Kidney capillary endothelial cell (primary cell): ENCODE measurements around the gene ZGPAT.

ENCODE experiments used
- DNase-seq: peaks from one replicate; pipeline ENCODE4 v3.0.0-alpha.2; 2018; ENCODE audit warnings: low spot score

ZGPAT gene

DNA sequence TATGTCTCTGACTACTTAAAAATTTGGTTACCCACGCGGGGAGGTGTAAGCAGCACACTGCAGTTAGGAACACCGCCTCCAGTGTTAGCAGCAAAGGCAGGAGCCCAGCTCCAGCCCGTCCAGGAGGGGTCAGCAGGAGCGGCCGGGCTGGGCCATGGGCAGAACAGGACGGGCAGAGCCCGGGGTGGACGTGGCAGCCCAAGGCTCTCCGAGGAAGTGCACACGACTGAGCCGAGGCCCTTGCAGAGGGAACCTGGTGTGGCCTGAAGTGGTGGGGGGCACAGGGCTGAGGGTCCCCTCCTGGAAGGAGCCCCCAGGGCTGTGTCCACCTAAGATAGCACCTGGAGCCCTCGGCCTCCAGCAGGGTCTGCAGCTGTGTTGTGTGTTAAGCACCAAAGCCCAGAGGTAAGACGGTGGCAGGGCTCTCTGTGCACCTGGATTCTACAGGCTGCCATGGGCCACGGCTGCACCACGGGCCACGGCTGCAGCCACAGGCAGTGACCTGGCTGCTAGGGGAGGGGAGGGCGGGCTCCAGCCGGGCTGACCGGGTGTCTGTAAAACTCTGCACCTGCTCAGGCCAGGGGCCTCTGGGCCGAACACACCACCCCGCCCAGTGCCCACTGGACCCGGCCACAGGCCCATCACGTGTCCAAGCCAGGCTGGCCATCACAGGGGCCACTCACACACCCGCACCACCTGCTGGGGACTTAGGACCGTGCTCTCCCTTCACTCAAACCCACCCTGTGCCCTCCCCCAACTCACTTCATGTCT is 38.3 kb downstream of the ZGPAT start:
- DNase-seq = no peak

DNA sequence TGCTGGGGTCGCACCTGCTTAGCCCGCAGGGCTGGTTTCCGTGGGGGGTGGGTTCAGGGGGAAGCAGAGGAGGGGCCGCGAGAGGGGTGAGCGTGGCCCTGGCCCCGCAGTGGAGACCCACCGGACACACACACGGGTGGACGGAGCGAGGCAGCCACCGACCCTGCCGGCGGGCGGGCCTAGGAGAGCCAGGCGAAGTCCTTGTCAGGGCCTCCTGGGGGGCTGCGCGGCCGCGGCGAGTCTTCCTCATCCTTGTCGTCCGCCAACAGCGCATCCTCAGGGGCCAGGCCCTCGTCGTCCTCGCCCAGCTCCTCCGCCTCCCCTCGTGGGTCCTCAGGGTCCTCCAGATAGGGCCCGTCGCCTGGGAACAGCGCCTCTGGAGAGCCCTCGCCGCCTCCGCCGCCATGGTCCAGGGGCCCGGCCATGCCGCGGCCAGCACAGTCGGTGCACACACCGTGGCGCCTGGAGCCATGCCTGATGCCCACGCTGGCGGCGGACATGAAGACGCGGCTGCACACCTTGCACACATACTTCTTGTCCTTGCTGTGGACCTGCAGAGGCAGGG is 39.0 kb downstream of the ZGPAT start:
- DNase-seq = no peak

DNA sequence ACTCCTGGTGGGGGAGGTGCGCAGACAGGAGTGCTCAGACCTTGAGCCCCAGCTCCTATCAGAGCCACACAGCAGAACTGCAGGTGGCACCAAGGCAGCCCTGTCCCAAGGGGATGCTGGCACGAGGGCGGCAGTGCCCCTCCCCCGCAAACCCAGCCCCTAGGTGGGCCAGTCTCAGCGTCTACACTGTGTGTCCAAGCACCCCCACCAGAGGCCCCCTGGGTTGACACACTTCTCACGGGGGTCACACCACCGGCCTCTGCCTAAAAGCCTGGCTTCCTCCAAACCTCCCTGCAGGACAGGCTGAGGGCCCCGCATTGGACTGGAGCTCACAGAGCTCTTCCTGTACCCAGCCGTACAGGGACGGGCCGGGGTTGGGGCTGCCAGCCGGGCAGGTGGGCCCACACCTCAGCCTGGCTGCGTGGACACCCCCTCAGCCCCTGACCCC is 39.8 kb downstream of the ZGPAT start:
- DNase-seq = no peak

DNA sequence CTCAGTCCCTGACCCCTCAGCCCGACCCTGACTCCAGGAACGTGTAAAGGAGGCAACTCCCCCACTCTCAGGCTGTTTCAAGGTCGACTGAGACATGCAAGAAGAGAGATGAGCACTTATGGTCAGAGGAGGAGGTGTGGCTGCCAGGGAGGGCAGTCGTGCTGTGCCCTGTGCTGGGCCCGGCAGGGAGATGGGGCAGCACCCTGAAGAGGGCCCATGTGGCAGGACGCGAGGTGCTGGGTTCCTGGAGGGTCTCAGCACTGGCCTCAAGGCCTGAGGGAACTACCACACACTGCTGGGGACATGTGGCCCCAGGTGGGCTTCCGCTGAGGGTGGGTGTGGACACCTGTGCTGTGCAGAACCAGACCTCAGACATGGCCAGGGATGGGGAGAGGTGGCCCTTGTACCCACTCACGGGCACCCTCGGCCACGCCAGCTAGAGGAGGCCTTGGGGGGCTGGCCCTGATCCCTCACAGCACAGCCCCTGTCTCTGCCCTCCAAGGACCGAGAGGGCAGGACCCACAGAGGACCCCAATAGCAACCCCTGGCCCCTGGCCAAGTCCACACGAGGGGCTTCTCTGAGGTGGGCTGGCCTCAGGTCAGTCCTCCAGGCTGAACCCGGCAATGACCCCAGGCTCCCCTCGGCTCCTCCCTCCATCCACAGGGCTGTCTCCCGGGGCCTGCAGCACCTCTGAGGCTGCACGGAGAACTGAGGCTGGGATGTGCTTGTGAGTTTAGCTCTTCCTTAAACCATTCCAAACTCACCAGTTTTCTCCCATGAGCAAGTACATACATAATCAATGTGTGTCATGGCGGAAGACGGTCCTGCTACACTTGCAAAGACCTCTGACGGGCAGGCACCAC is 40.5 kb downstream of the ZGPAT start:
- no peak for DNase-seq

DNA sequence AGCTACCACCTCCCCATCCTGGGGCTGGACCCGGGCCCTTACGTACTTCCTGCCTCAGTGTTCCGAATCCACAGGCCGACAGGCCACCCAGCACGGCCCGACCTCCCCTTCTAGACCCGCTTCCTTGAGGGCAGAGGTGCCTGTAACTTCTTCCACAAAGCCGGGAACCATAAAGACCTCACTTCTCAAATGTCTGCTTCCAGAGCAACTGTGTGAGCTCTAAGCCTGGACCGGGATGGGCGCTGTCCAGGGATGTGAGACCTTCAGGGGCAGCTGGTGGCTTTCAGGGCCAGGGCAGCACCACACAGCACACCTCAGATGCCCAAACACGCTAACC is 41.1 kb downstream of the ZGPAT start:
- no peak for DNase-seq

DNA sequence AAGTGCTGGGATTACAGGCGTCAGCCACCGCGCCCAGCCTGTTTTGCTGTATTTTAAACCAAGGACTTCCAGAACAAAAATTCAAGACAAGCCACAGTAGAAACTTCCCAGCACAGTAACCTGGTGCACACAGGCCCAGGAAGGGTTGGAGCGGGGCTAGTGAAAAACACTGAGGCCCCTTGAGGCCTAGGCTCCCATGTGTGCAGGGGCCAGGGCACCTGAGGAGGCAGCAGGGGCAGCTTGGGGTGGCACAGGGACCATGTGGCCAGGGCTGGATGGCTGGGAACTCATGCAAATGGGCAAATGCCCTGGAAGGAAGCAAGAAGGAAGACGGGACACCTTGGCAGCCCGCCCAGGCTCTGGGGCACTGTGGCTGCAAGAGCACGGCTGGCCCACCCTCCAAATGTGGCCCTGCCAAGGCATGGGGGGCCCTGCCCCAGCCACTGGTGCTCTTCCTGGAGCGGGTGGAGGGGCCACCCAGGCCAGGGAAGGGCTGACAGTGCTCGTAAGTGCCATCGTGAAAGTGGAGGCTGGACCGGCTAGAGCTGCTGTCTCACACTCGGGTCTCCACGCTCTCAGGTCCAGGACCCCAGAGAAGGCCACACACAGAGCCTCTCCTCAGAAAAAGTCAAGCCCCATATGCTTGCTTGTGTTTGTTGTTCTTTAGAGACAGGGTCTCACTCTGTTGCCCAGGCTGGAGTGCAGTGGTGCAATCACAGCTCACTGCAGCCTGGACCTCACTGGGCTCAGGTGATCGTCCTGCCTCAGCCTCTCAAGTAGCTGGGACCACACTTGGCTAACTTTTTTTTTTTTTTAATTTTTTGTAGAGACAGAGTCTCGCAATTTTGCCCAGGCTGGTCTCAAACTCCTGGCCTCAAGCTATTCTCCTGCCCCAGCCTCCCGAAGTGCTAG is 42.0 kb downstream of the ZGPAT start:
- no peak for DNase-seq

DNA sequence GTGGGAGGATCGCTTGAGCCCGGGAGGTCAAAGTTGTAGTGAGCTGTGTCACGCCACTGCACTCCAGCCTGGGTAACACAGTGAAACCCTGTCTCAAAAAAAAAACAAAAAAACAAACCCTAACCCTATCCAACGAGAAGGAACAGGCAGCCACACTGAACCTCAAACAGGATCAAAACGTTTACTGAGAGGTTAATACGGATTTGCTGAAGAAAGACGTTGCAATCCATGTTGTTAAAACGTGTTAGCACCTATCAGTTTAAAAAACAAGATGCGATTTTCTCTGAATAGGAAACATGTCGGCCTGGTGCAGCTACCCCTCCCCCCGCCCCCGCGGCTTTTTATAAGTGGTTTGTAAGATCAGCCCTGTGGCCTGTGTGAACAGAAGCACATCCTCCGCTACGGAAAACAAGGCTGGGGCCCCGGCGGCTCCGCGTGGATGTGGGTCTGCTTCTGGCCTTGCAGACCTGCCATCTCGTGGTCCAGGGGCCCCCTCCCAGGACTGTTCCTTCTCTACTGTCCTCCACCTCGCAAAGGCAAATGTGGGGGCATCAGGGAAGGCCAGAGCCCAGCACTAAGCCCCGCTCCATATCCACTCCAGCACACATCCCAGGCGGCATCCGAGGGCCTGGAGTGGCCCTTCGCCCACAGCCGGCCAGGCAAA is 43.1 kb downstream of the ZGPAT start:
- DNase-seq = no peak

DNA sequence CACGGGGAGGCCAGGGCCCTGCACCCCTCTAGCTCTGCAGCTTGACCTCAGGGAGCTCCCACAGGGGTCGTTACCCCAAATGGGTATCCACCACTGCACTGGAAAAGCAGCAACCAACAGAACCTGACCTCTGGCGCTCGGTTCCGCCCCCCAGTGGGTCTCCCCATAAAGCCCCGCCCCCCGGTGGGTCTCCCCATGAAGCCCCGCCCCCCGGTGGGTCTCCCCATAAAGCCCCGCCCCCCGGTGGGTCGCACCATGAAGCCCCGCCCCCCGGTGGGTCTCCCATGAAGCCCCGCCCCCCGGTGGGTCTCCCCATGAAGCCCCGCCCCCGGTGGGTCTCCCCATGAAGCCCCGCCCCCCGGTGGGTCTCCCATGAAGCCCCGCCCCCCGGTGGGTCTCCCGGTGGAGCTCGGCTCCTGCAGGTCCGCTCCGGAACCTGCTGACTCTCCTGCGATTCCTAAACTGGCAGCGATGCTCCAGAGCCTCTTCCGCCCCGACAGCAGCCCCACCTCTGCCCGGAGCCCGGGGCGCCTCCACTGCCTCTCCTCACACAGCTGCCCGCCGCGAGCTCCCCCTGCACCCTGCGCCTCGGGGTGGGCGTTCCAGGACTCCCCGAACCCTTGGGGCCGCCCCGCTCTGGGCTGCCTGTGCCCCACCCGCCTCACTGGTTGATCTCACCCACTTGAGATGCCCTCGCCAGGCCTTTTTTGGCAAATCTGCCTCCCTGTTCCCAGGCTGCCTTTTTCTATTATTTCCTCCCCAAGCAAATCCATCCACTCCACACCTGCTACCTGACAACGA is 43.8 kb downstream of the ZGPAT start:
- DNase-seq = no peak

DNA sequence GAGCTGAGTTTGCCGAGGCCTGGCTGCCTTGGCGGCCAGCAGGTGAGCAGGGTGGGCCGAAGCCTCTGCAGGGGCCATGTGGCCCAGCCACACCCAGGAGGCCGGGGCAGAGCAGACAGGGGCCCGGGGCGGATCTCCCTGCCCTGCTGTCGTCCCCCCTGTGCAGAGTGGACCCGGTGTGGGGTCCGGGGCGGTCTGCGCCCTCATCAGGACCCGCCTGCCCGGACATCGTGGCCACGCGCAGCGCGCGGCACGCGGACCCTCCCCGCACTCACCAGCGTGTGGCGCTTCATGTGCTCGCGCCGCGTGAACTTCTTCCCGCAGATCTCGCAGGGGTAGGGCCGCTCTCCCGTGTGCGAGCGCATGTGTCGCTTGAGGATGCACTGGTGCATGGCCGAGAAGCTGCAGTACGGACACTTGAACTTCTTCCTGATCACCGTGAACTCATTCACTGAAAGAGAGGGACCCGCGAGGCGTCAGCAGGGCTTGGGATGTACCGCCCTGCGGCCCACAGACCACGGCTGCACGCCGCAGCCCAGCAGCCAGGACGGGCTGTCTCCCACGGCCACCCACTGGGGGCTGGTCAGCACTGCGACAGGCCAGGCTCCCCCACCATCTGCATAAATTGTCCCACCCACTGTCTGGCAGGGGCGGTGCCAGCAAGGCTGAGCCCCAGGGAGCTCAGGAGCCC is 44.7 kb downstream of the ZGPAT start:
- DNase-seq = no peak

DNA sequence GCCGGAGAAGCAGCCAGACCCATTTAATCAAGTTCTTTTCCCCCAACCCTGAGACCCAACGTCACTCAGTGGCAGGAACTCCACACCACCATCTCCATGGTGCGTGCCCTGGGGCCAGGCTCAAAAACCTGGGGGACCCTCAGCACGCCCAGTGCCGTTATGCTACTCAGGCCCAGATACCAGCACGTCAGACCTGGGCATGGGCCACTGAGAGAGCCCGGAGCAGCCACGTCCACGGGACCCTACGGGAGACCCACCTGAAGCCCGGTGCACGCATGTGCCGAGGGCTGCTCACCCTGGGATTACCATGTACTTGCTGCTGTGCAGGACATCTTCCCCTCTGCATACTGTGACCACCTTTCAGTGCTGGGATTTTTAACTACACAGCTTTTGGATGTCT is 45.5 kb downstream of the ZGPAT start:
- no peak for DNase-seq

DNA sequence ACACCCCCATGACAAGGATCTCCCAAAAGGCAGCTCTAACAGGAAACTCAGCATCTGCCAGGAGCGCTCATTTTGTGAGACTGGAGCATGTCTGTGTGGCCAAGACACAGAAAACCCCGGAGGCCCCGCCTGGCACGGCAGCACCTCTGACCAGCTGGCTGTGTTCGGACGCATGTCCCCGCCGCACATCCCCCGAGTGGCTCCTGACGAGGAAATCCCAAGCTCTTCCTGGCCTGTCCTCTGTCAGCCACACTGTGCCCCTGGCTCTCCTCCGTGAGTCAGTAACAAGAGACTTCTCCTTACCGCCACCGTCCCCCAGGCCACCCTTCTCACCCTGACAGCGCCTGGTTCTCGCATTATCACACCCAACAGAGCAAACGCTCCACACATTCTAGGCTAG is 46.2 kb downstream of the ZGPAT start:
- DNase-seq = no peak

DNA sequence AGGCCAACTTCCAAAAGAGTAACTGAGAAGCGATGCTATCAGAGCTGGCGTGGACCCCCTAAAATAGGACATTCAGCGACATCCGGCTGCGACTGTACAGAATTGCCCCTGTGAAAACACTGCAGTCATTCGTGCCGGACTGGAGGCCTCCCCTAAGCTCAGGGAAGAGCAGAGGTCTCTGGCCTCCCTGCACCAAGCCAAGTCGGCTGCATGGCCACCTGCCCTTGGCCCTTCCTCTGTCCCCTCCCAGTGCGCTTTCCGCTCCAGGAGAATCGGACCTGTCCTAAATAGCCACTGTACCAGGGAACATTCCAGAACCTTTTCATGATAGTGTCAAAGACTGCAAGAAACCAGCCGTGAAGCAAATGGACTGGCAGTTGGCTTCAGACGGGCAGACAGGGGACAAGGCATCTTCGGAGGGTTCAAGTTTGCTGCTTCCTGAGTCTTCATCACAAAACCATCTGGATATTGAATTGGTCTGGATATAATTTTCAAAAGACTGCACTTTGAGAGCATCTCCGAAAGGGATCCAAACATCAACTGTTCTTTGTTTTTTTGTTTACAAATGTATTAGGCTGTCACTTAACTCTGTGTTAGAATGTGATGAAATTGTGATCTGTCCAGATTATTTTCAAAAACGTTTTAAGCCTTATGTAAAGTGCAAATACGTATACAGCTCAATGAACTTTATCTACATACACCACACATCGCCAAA is 48.3 kb downstream of the ZGPAT start:
- DNase-seq = no peak

DNA sequence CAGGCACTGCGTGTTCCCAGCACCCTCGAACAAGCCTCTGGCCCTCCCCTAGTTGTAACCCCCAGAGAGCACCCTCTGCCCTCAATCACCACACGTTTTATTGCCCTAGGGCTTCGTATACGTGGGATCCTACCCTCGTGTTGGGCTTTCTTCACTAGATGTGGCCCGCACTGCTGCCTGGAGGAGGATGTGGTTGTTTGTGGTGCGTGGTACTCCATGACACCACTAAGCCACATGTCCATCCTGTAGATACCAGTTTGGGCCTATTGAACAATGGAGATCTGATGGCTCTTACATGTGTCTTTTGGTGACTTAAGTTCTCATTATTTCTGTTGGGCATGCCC is 48.8 kb downstream of the ZGPAT start:
- DNase-seq = no peak

DNA sequence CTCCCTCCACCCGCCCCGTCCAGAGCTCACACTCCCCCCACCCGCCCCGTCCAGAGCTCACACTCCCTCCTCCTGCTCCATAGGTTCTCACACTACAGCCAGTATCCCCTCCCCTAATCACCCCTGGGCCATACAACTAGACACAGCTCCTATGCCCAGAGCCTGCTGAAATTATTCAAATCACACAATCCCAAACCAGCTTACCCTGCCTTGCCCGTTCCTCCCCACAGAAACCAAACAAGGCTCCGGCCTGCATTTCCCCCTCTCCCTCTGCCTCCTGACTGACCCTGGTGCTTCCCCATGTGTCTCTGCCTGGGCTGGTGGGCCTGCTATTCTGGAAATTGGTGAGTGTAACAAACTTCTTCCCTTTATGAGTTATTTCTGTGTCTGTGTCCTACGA is 50.3 kb downstream of the ZGPAT start:
- DNase-seq = no peak

DNA sequence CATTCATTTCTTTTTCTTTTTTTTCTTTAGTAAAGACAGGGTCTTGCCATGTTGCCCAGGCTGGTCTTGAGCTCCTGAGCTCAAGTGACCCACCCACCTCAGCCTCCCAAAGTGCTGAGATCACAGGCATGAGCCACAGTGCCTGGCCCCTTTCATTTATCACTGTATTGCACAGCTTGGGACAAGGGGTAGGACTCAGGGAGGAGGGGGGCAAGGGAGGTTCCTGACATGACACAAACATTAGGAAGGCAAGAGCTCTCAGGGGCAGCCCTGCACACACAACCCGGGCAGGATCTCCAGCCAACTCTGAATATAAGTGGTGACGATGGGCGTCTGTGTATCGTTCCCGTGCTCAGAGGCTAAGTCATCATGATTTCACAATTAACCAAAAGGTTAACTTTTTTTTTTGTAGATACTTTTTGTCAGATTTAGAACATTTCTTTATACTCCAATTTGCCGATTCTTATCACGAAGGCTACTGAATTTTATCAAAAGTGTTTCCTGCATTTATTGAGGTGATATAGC is 51.6 kb downstream of the ZGPAT start:
- DNase-seq = no peak

DNA sequence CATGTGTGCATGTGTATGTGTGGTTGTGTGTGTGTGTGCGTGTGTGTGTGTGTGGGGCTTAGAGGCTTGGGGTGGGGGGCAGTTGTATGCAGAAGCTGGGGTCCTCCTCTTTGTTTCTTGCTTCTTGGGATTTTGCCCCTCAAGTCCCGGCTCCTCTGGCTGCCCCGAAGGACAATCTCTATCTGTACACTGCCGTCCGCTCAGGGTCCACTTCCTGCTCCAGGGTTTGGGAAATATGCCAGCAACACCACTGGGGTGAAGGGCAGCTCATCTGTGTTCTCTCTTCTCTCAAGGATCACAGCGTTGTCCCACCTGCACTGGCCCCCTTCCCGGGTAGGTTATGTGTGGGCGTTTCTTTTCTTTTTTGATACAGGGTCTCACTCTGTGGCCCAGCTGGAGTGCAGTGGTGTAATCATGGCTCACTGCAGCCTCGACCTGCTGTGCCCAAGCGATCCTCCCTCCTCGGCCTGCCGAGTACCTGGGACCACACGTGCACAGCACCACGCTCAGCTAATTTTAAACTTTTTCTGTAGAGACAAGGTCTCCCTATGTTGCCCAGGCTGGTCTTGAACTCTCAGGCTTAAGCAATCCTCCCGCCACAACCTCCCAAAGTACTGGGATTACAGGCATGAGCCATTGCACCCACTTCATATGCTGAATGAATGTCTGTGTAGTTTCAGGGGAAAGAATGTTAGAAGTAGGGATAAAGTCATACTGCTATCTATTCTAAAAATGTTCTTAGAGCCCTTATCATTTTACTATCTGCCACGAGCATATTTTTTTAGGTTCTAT is 57.4 kb downstream of the ZGPAT start:
- DNase-seq = no peak

DNA sequence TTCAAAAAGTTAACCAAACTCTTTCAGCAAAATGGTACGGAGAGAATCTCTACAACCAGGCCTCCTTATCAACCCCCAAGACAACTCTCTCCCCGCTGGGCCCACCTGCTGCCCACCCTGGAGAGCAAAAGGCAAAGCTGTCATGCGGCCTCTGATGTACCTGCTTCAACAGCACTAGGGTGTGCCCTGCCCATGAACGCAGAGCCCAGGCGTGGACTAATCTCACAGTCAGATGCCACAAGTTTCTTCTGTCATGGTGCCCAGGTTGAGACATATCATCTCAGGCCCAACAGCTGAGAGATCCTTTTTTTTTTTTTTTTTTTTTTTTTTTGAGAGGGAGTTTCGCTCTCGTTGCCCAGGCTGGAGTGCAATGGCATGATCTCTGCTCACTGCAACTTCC is 58.1 kb downstream of the ZGPAT start:
- DNase-seq = no peak

DNA sequence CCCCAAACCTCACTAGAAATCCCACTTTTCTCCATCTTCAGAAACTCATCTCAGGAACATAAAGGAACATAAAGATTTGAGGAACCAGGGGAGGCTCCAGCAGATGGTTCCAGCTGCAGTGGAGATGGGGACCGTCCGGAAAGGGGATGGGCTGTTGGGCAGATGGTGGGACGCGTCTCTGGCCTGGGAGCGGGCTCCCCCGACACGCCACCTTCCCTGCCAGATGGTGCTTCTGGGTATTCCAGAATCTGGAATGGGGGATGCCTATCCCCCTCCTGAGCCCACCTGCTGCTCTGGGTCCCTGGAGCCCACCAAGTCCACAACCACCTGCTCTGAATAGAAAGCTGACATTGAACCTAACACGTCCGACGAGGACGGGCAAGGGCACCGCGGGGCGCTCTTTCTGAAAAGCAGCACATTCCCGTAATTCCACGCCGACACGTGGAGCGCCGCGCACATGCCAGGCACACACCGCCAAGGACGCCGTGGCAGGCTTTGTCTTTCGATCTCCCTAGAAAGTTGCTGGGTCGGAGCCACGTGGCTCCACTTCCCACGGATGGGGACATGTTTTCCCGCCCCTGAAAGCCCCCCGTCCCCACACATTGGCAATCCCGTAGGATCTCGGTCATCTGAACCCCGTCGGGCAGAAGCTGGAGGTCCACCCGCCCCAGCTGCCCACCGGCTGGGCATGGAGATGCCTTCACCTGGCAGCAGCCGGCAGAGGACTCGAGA is 59.0 kb downstream of the ZGPAT start:
- no peak for DNase-seq
